Measurements from ENCODE around the gene MEIKIN. TPM values are rescaled to one million over a fixed set of nuclear protein-coding genes. Genes with fewer than 3 reads are reported as not detected.

The MEIKIN gene
- polyA plus RNA-seq, 1 donor from 2014 or later, result not detected

DNA sequence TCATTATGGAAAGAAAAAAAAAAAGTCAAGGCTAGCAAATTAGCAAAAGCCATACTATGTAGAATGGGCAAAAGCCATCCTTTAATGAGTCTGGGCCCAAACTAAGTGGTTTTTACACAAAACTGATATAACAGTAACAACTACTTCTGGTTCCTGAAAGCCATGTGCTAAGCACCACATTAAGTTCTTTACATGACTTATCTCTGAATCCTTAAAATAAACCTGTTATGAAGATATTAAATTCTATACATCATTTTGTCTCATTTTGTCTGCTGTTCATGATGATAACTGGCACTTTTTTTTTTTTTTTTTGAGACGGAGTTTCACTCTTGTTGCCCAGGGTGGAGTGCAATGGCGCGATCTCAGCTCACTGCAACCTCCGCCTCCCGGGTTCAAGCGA is 153.6 kb downstream of the MEIKIN start:
- Histone ChIP-seq H3K27me3 (ENCODE audit: insufficient read depth, low read depth, low read length) (no peaks in the 10 kb centered on the region), H3K4me2 (ENCODE audit: low read length) (no peak overlapping the region), H3K9ac (ENCODE audit: low read length) (no peak overlapping the region), H3K36me3 (ENCODE audit: insufficient read depth, low read length) (no peaks in the 10 kb centered on the region), H3K27ac (ENCODE audit: low read length) (no peak overlapping the region), H4K20me1 (ENCODE audit: insufficient read depth) (no peaks in the 10 kb centered on the region), H3K9me2 (ENCODE audit: insufficient read depth, low read length) (no peaks in the 10 kb centered on the region), H3K79me2 (replicated peaks; ENCODE audit: insufficient read depth, low read length) (peaks cover 51% of the 10 kb centered on the region), H3K4me3 (ENCODE audit: low read length) (no peak overlapping the region), H3K9me3 (ENCODE audit: low read length) (no peaks in the 10 kb centered on the region), H3F3A (ENCODE audit: insufficient read depth, low read length, poor library complexity, severe bottlenecking) (peaks cover 3% of the 10 kb centered on the region), H2AFZ (ENCODE audit: low read depth, low read length) (no peak overlapping the region)
- TF ChIP-seq EZH2 (IDR thresholded peaks at IDR 0.05; ENCODE audit: borderline replicate concordance, insufficient read depth, low read length, poor library complexity, severe bottlenecking) (no peak), MXI1 (conservative IDR thresholded peaks at IDR 0.05; ENCODE audit: poor library complexity, severe bottlenecking) (no peak), POLR2AphosphoS5 (IDR thresholded peaks at IDR 0.05) (no peak), TAF1 (IDR thresholded peaks at IDR 0.05; ENCODE audit: low read depth) (no peak), SMC3 (conservative IDR thresholded peaks at IDR 0.05; ENCODE audit: poor library complexity) (no peak), RAD21 (conservative IDR thresholded peaks at IDR 0.05) (no peak), EP300 (conservative IDR thresholded peaks at IDR 0.05; ENCODE audit: poor library complexity, severe bottlenecking) (no peak)
- TF ChIP-seq, protein P1, sequence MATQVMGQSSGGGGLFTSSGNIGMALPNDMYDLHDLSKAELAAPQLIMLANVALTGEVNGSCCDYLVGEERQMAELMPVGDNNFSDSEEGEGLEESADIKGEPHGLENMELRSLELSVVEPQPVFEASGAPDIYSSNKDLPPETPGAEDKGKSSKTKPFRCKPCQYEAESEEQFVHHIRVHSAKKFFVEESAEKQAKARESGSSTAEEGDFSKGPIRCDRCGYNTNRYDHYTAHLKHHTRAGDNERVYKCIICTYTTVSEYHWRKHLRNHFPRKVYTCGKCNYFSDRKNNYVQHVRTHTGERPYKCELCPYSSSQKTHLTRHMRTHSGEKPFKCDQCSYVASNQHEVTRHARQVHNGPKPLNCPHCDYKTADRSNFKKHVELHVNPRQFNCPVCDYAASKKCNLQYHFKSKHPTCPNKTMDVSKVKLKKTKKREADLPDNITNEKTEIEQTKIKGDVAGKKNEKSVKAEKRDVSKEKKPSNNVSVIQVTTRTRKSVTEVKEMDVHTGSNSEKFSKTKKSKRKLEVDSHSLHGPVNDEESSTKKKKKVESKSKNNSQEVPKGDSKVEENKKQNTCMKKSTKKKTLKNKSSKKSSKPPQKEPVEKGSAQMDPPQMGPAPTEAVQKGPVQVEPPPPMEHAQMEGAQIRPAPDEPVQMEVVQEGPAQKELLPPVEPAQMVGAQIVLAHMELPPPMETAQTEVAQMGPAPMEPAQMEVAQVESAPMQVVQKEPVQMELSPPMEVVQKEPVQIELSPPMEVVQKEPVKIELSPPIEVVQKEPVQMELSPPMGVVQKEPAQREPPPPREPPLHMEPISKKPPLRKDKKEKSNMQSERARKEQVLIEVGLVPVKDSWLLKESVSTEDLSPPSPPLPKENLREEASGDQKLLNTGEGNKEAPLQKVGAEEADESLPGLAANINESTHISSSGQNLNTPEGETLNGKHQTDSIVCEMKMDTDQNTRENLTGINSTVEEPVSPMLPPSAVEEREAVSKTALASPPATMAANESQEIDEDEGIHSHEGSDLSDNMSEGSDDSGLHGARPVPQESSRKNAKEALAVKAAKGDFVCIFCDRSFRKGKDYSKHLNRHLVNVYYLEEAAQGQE (IDR thresholded peaks at IDR 0.05; ENCODE audit: borderline replicate concordance), result no peak
- TF ChIP-seq, protein P2, sequence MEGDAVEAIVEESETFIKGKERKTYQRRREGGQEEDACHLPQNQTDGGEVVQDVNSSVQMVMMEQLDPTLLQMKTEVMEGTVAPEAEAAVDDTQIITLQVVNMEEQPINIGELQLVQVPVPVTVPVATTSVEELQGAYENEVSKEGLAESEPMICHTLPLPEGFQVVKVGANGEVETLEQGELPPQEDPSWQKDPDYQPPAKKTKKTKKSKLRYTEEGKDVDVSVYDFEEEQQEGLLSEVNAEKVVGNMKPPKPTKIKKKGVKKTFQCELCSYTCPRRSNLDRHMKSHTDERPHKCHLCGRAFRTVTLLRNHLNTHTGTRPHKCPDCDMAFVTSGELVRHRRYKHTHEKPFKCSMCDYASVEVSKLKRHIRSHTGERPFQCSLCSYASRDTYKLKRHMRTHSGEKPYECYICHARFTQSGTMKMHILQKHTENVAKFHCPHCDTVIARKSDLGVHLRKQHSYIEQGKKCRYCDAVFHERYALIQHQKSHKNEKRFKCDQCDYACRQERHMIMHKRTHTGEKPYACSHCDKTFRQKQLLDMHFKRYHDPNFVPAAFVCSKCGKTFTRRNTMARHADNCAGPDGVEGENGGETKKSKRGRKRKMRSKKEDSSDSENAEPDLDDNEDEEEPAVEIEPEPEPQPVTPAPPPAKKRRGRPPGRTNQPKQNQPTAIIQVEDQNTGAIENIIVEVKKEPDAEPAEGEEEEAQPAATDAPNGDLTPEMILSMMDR (IDR thresholded peaks at IDR 0.05; ENCODE audit: poor library complexity, severe bottlenecking), result no peak

DNA sequence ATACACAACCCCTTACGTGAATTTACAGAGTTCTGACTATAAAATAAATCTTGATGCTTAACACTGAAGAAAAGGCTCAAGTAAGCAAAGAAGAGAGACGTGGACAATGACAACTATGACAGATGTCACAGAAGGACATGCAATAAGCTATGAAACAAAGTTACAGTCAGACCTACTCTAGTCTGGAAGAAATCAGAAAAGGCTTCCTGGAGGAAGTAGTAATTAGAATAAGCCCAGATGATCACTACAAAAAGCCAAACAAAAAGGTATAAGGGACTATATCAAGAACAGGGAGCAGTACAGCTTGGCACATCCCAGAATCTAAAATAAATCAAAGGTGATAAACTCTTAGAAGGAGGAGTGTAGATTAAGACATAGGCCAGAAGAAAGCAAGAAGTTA is 154.9 kb downstream of the MEIKIN start:
- Histone ChIP-seq H3K4me3 (ENCODE audit: low read length) (no peak overlapping the region), H4K20me1 (ENCODE audit: insufficient read depth) (no peaks in the 10 kb centered on the region), H3K27ac (ENCODE audit: low read length) (no peak overlapping the region), H3K9ac (ENCODE audit: low read length) (no peak overlapping the region), H3K27me3 (ENCODE audit: insufficient read depth, low read depth, low read length) (no peaks in the 10 kb centered on the region), H3F3A (ENCODE audit: insufficient read depth, low read length, poor library complexity, severe bottlenecking) (no peaks in the 10 kb centered on the region), H3K9me2 (ENCODE audit: insufficient read depth, low read length) (no peaks in the 10 kb centered on the region), H3K4me2 (ENCODE audit: low read length) (no peak overlapping the region), H3K9me3 (ENCODE audit: low read length) (no peaks in the 10 kb centered on the region), H2AFZ (ENCODE audit: low read depth, low read length) (no peak overlapping the region), H3K79me2 (replicated peaks; ENCODE audit: insufficient read depth, low read length) (peaks cover 44% of the 10 kb centered on the region), H3K36me3 (ENCODE audit: insufficient read depth, low read length) (no peaks in the 10 kb centered on the region)
- no peak for TF ChIP-seq MXI1 (conservative IDR thresholded peaks at IDR 0.05; ENCODE audit: poor library complexity, severe bottlenecking)
- TF ChIP-seq TAF1 (IDR thresholded peaks at IDR 0.05; ENCODE audit: low read depth), result no peak
- TF ChIP-seq SMC3 (conservative IDR thresholded peaks at IDR 0.05; ENCODE audit: poor library complexity), result no peak
- TF ChIP-seq, protein P1 (IDR thresholded peaks at IDR 0.05; ENCODE audit: borderline replicate concordance), result no peak
- TF ChIP-seq, protein P2 (IDR thresholded peaks at IDR 0.05; ENCODE audit: poor library complexity, severe bottlenecking), result no peak
- no peak for TF ChIP-seq POLR2AphosphoS5 (IDR thresholded peaks at IDR 0.05)
- no peak for TF ChIP-seq EP300 (conservative IDR thresholded peaks at IDR 0.05; ENCODE audit: poor library complexity, severe bottlenecking)
- TF ChIP-seq RAD21 (conservative IDR thresholded peaks at IDR 0.05), result no peak
- no peak for TF ChIP-seq EZH2 (IDR thresholded peaks at IDR 0.05; ENCODE audit: borderline replicate concordance, insufficient read depth, low read length, poor library complexity, severe bottlenecking)

All from neural cell (in vitro differentiated cells).